ENCODE results near the gene BMP5. TPM values are rescaled to one million over a fixed set of nuclear protein-coding genes. Genes with fewer than 3 reads are reported as not detected.
A peak's percentile ranks its signal among the peaks of the same experiment; 100 is the strongest.

The BMP5 gene
- total RNA-seq, 8 experiments from 2014 or later, result 0.04 to 6.1 (median 0.63) TPM; not detected in 3

DNA sequence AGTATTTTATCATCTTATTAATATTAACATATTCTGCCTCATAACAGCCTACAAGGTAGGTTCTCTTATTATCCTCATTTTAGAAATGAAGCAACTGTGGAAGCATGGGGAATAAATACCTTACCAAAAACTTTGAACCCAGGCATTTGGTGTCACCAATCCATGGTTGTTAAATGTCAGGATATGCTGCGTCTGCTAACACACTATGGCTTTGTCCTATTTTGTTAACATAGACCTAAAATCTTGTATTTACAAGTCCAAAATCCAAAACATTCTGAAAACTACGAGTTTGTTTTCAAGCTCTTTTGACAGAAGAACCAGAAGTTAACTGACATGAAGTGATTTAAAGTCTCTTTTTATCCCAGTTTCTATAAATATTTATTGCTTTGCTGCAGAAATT lies 53.4 kb downstream of the BMP5 start:
- 42 to 100% (median 78%) methylated on average over 1 to 2 of the region's 2 CpGs; no CpG with 5 or more reads in 1 of the 10 experiments for WGBS, 10 experiments
- Histone ChIP-seq H3K4me1 (replicated peaks in 1 of 2) (peaks cover 3 to 9% of the 10 kb centered on the region in 2 donors), H3K27ac (no peak overlapping the region), H3K4me3 (no peak overlapping the region)
- no peak for ATAC-seq (replicated peaks in 6 of 8)
- in situ Hi-C loops (cut with MboI; ENCODE audit: low pct_unique_long_range_greater_than_20kb in 2 of 9, low sequenced_read_pairs in 9 of 9, unreplicated experiment in 9 of 9), result no loop called here

DNA sequence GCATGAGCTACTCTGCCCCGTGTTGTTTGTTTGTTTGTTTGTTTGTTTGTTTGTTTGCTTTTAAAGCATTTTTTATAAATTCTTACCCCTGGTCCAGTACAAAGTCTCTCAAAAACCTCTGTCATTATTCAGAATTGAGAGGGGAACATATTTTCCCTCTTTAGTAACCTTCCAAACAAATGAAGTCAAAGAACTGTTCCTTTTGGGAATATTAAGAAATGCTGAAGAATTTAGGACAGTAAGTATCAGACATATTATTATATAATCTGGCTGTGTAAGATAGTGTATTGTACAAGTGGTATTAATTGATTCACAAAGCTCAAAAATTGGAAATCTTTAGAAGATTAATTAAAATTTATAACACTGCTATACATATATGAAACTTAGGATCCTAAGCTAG lies 54.7 kb downstream of the BMP5 start:
- Histone ChIP-seq H3K4me1 (replicated peaks in 1 of 2) (peaks cover 0 to 2% of the 10 kb centered on the region in 2 donors), H3K27ac (no peak overlapping the region), H3K4me3 (no peak overlapping the region)
- ATAC-seq (replicated peaks in 6 of 8), result no peak
- in situ Hi-C loops (cut with MboI; ENCODE audit: low pct_unique_long_range_greater_than_20kb in 2 of 9, low sequenced_read_pairs in 9 of 9, unreplicated experiment in 9 of 9), result no loop called here
- 20 to 100% (median 100%) methylated on average over 1 of the region's 1 CpG; no CpG with 5 or more reads in 3 of the 10 experiments for WGBS, 10 experiments

DNA sequence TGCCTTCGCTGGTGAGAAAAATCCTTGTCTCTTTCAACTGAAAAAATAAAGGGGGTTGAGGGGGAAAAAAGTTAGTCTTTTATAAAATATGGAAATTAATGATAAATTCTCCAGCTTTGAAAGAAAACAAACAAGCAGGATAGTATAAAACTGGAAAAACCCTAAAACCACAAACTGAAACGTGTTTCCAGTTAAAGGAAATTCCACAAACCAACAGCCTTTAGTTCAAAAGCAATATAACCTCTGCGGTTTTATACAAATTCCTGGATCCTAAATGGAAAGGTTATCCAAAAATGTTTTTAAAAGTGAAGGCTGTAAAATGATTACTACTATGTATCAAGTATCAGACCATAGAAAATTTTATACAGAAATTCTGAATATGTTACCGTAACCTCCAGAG lies 55.6 kb downstream of the BMP5 start:
- no peak for ATAC-seq (replicated peaks in 6 of 8)
- in situ Hi-C loops (cut with MboI; ENCODE audit: low pct_unique_long_range_greater_than_20kb in 2 of 9, low sequenced_read_pairs in 9 of 9, unreplicated experiment in 9 of 9), result no loop called here
- WGBS, 10 experiments, result 38 to 96% (median 91%) methylated on average over 3 to 4 of the region's 4 CpGs
- Histone ChIP-seq H3K27ac (no peak overlapping the region), H3K4me3 (no peak overlapping the region), H3K4me1 (replicated peaks in 1 of 2) (no peaks in the 10 kb centered on the region)

DNA sequence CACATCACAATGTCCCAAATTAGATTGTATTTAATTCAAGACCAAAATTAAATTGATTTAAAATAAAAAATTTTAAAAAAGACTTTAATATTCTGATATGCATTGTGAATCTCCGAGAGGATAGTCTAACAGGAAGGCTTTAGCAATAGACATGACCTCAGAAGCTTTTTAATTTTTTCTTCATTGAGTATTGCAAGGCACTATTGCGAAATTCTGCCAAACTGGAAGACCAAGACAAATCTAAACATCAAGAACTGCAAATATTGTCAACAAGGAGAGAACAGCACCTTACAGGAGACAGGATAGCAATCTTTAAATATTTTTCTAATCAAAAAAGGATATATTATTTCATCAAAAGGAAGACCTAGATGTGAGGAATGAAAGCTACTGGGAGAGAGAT lies 56.9 kb downstream of the BMP5 start:
- Histone ChIP-seq H3K27ac (no peak overlapping the region), H3K4me3 (no peak overlapping the region), H3K4me1 (replicated peaks in 1 of 2) (no peaks in the 10 kb centered on the region)
- ATAC-seq (replicated peaks in 6 of 8), result no peak
- 50 to 100% (median 89%) methylated on average over 1 to 2 of the region's 2 CpGs; no CpG with 5 or more reads in 1 of the 10 experiments for WGBS, 10 experiments
- in situ Hi-C loops (cut with MboI; ENCODE audit: low pct_unique_long_range_greater_than_20kb in 2 of 9, low sequenced_read_pairs in 9 of 9, unreplicated experiment in 9 of 9), result no loop called here

DNA sequence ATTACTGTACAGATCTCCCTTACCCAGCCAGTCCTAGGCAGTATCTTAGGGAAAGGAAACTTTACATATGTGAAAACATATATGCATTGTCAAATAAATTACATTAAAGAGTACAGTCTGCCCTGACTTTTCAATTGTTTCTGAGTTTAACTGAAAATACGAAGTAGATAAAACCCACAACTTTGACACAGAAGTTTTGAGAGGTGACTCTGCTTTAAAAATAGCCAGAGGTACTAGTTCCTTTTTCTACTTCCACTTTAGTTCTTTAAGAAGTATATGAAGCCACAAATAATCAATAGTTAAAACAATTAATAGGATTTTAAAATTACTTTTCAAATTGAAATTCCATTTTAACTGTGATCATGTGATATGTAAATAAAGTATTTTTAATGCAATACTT lies 62.9 kb downstream of the BMP5 start:
- in situ Hi-C loops (cut with MboI; ENCODE audit: low pct_unique_long_range_greater_than_20kb in 2 of 9, low sequenced_read_pairs in 9 of 9, unreplicated experiment in 9 of 9), result no loop called here
- no peaks in the 10 kb centered on the region for H3K4me1 ChIP-seq (replicated peaks in 1 of 2)
- WGBS, 10 experiments, result 44 to 100% (median 86%) methylated on average over 1 of the region's 1 CpG; no CpG with 5 or more reads in 4 of the 10 experiments
- H3K27ac ChIP-seq, result no peak overlapping the region
- ATAC-seq (replicated peaks in 6 of 8), result no peak
- no peak overlapping the region for H3K4me3 ChIP-seq

DNA sequence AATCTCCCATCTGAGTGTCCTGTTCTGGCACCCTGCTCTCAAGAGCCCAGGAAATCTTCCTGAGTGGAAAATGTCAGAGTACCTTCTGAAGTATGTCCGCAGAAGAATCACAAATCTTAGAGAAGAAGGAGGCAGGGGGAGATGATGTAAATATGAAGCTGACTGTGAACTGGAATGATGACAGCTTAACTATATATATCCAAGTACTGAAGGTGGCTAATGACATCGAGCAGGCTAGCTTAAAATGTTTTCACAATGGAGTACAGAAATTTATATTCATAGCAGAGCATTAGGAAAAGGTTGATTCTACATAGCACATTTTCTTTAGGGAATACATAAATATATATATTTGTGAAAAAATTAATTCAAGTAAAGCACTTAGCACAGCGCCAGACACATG lies 64.3 kb downstream of the BMP5 start:
- Histone ChIP-seq H3K4me1 (replicated peaks in 1 of 2) (no peaks in the 10 kb centered on the region), H3K4me3 (no peak overlapping the region), H3K27ac (no peak overlapping the region)
- peak in 3 of 8 experiments; percentile 49 to 58 (median 53) for ATAC-seq (replicated peaks in 6 of 8)
- WGBS, 10 experiments, result 21 to 100% (median 70%) methylated on average over 1 to 3 of the region's 3 CpGs; no CpG with 5 or more reads in 3 of the 10 experiments
- in situ Hi-C loops (cut with MboI; ENCODE audit: low pct_unique_long_range_greater_than_20kb in 2 of 9, low sequenced_read_pairs in 9 of 9, unreplicated experiment in 9 of 9), result no loop called here

DNA sequence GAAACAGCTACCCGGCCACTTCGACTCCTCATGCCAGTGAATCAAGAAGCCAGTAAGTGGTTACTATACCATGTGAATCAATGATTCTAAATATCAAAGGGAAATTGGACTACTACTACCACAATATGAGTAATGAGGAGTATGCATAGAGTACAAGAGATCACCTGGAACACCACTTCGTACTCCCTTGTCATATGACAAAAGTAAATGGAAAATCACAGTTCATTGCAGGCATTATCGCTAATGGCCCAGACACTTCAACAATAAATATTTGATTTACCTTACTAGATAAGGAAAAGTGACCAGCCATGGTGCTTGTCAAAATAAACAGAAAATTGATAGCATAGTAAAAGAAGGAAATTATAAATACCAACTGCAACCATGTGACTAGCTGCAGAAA lies 73.1 kb downstream of the BMP5 start:
- ATAC-seq (replicated peaks in 6 of 8), result no peak
- in situ Hi-C loops (cut with MboI; ENCODE audit: low pct_unique_long_range_greater_than_20kb in 2 of 9, low sequenced_read_pairs in 9 of 9, unreplicated experiment in 9 of 9), result no loop called here
- H3K27ac ChIP-seq, result no peak overlapping the region
- H3K4me3 ChIP-seq, result no peak overlapping the region
- WGBS, 10 experiments, result 57 to 100% (median 85%) methylated on average over 1 to 4 of the region's 4 CpGs; no CpG with 5 or more reads in 2 of the 10 experiments
- no peaks in the 10 kb centered on the region for H3K4me1 ChIP-seq (replicated peaks in 1 of 2)

DNA sequence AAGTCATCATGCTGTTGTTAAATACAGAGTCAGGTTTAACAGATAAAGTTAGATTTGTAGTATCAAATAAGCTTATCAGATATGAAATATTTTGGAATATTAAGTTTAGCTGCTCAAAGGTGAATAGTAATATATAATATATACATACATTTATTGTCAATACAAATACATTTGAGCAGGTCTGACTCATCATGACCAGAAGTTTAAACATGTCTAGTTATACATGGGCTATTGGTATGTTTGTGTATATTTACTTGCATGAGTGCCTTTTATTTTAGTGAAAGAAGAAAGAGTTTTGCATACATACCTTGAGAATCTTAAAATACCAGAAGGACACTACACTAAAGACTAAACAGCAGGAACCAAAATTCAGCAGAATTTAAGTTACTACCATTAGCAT lies 76.8 kb downstream of the BMP5 start:
- no peak overlapping the region for H3K27ac ChIP-seq

DNA sequence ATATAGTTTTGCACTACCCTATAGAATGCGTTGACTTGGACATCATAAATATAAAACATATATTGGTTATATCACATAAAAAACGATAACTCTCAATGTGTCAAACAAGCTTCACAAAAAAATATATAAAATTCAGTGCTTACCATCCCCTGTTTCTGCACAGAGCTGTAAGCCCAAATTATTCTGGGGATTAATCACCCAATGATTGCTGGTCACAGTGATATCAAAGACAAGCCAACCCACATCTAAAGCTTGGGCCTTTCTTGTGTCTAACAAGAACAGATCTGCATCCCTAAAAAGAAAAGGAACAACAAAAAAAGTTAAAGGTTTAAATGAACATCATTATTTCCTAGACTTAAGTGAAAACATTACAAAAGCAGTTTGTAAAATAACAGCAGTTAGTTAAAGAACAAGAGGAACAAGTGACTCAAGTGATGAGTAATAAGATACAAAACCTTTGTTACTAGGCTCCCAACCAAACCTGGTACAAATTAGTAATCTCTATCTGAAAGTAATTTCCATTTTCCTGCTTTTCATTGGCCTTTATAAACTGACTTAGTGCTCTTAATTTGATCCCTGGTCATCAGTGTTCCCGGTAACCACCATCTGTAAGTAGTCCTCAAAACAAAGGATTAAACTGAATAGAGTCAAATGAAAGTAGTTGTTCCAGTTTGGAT lies 81.1 kb downstream of the BMP5 start:
- 45 to 97% (median 71%) methylated on average over 1 to 3 of the region's 3 CpGs; no CpG with 5 or more reads in 1 of the 10 experiments for WGBS, 10 experiments
- no peaks in the 10 kb centered on the region for H3K4me1 ChIP-seq (replicated peaks in 1 of 2)
- H3K27ac ChIP-seq, result no peak overlapping the region
- in situ Hi-C loops (cut with MboI; ENCODE audit: low pct_unique_long_range_greater_than_20kb in 2 of 9, low sequenced_read_pairs in 9 of 9, unreplicated experiment in 9 of 9), result no loop called here
- ATAC-seq (replicated peaks in 6 of 8), result no peak
- no peak overlapping the region for H3K4me3 ChIP-seq

More for the DNA sequence above, 76.8 kb downstream of the BMP5 start:
- in situ Hi-C loops (cut with MboI; ENCODE audit: low pct_unique_long_range_greater_than_20kb in 2 of 9, low sequenced_read_pairs in 9 of 9, unreplicated experiment in 9 of 9), result no loop called here
- no peaks in the 10 kb centered on the region for H3K4me1 ChIP-seq (replicated peaks in 1 of 2)
- ATAC-seq (replicated peaks in 6 of 8), result no peak
- H3K4me3 ChIP-seq, result no peak overlapping the region

DNA sequence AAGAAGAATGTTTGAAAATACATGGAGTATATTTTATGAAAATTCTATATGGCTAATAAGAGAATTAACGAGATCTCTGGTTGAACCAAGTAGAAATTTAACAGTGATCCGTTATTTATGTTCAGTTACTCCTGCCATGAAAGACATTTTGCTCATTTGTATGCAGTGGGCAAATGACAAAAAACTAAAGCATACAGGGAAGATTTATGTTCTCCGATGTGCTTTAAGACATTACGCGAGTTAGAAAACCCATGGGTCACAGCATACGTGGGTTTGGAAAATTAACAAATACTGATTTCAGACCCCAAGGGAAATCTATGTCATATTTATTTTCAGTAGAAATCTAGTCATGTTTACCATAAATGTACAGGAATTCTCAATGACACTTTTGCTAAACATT lies 90.1 kb downstream of the BMP5 start:
- WGBS, 10 experiments, result 50 to 97% (median 68%) methylated on average over 1 to 6 of the region's 6 CpGs
- peak in 5 of 8 experiments; percentile 20 to 88 (median 64) for ATAC-seq (replicated peaks in 6 of 8)
- Histone ChIP-seq H3K27ac (no peak overlapping the region), H3K4me1 (replicated peaks in 1 of 2) (no peaks in the 10 kb centered on the region), H3K4me3 (no peak overlapping the region)
- in situ Hi-C loops (cut with MboI; ENCODE audit: low pct_unique_long_range_greater_than_20kb in 2 of 9, low sequenced_read_pairs in 9 of 9, unreplicated experiment in 9 of 9), result no loop called here

DNA sequence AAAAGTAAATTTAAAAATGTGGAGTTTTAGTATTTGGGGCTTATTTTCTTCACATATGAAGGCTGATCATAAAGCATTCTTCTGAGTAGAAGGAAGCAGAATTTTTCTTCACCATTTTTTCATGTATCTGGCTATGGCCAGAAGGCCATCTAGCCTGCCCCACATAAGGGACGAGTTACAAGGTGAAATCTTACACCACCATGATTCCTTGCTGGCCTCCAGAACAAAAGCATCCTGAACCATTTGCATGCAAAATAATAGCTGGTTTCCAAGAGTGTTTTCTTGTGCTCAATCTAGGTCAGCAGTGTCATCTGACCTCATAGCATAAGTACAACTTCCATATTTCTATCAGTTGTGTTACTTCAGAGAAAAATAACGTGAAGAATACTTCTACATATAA lies 93.1 kb downstream of the BMP5 start:
- in situ Hi-C loops (cut with MboI; ENCODE audit: low pct_unique_long_range_greater_than_20kb in 2 of 9, low sequenced_read_pairs in 9 of 9, unreplicated experiment in 9 of 9), result no loop called here
- no peak overlapping the region for H3K4me3 ChIP-seq
- no peak overlapping the region for H3K27ac ChIP-seq
- 31 to 71% (median 54%) methylated on average over 1 to 2 of the region's 2 CpGs; no CpG with 5 or more reads in 3 of the 10 experiments for WGBS, 10 experiments
- ATAC-seq (replicated peaks in 6 of 8), result no peak
- H3K4me1 ChIP-seq (replicated peaks in 1 of 2), result no peaks in the 10 kb centered on the region

DNA sequence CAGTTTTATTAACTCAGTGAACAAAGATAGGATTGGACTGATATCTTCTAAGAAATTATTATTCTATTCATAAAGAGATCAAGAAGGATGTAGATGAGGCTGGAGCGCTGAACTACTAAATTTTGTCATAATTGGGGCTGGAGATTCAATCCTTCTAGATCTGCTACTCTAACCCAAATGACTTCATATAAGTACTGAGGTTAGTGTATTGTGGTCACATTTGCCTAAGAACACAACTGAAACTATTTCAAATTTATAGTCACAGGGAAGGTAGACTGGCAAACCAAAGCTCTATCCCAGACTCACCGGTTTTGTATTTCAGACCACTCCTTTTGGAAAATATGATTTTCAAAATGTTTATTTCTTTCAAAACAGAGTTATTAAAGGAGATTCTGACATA lies 96.7 kb downstream of the BMP5 start:
- in situ Hi-C loops (cut with MboI; ENCODE audit: low pct_unique_long_range_greater_than_20kb in 2 of 9, low sequenced_read_pairs in 9 of 9, unreplicated experiment in 9 of 9), result no loop called here
- no peak overlapping the region for H3K27ac ChIP-seq
- no peak for ATAC-seq (replicated peaks in 6 of 8)
- H3K4me1 ChIP-seq (replicated peaks in 1 of 2), result no peaks in the 10 kb centered on the region
- no peak overlapping the region for H3K4me3 ChIP-seq
- WGBS, 10 experiments, result 50 to 100% (median 95%) methylated on average over 1 to 2 of the region's 2 CpGs

DNA sequence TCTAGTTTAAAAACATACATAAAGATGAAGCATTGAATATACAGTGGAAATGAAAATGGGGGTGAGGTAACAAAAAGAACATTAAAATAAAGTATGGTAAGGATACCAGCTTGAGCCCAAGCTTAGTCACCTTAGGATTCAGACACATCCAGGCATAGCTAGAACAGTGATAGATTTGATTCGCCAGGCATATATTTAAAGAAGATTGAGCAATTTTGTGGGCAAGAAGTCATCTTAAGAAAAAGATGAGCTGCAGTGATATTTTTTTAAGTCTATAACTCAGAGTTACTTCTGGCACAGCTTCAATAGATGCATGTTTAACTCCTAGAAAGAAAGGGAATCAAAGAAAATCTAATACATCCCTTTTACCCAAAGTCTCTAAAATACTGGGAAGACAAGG lies 97.9 kb downstream of the BMP5 start:
- H3K27ac ChIP-seq, result no peak overlapping the region
- ATAC-seq (replicated peaks in 6 of 8), result no peak
- no peaks in the 10 kb centered on the region for H3K4me1 ChIP-seq (replicated peaks in 1 of 2)
- 44 to 100% (median 88%) methylated on average over 1 of the region's 1 CpG; no CpG with 5 or more reads in 1 of the 10 experiments for WGBS, 10 experiments
- in situ Hi-C loops (cut with MboI; ENCODE audit: low pct_unique_long_range_greater_than_20kb in 2 of 9, low sequenced_read_pairs in 9 of 9, unreplicated experiment in 9 of 9), result no loop called here
- no peak overlapping the region for H3K4me3 ChIP-seq

DNA sequence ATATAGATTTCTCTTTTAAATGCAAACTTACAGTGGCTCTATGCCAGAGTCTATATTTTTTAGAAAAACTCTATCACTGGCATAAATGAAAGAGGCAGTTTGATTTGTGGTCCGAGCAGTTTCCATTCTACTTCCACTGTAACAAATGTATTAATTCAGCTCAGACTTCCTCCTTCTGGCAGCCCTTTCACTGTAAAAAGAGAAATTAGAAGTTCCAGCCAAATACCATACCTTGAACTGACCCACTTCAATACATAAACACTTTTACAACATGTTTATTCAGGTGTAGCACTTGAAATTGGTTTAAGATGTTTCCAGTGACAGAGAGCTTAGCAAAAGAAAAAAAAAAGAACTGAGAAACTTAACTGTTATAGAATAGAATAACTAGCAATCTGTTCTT lies 99.3 kb downstream of the BMP5 start:
- Histone ChIP-seq H3K4me3 (no peak overlapping the region), H3K4me1 (replicated peaks in 1 of 2) (no peaks in the 10 kb centered on the region), H3K27ac (no peak overlapping the region)
- in situ Hi-C loops (cut with MboI; ENCODE audit: low pct_unique_long_range_greater_than_20kb in 2 of 9, low sequenced_read_pairs in 9 of 9, unreplicated experiment in 9 of 9), result no loop called here
- ATAC-seq (replicated peaks in 6 of 8), result no peak
- WGBS, 10 experiments, result 50 to 100% (median 89%) methylated on average over 1 of the region's 1 CpG; no CpG with 5 or more reads in 1 of the 10 experiments

Data from motor neuron (in vitro differentiated cells).